Esophagus muscularis mucosa (tissue), 4 donors: ENCODE measurements around the gene ATXN2.

Experiments used
- EP300 ChIP-seq: sonication (generic); formaldehyde crosslinking; IDR thresholded peaks from one replicate; pipeline ENCODE4 v1.6.1; 2017; ENCODE audit warnings: antibody characterized with exemption
- POLR2A ChIP-seq: fragments of 450-650 bp; IDR thresholded peaks from one replicate; pipeline ENCODE4 v1.6.1; 2017; ENCODE audit warnings: antibody characterized with exemption, moderate library complexity, mild to moderate bottlenecking, low read depth
- POLR2AphosphoS5 ChIP-seq, 2 donors: sonication (generic); formaldehyde crosslinking; IDR thresholded peaks; one replicate each; pipeline ENCODE4 v1.6.1; 2017; ENCODE audit warnings: antibody characterized with exemption in 2 of 2
- TF ChIP-seq, protein P1 (sequence below), 3 experiments: fragments of 200-600 bp in 2 of 3; fragments of 450-650 bp in 1 of 3; sonication (generic) in 2 of 3; IDR thresholded peaks; one replicate each; pipeline ENCODE4 v1.5.1; 2017 to 2019; ENCODE audit warnings: antibody characterized with exemption in 3 of 3, mild to moderate bottlenecking in 2 of 3, moderate library complexity in 1 of 3

- TF ChIP-seq, protein P1, sequence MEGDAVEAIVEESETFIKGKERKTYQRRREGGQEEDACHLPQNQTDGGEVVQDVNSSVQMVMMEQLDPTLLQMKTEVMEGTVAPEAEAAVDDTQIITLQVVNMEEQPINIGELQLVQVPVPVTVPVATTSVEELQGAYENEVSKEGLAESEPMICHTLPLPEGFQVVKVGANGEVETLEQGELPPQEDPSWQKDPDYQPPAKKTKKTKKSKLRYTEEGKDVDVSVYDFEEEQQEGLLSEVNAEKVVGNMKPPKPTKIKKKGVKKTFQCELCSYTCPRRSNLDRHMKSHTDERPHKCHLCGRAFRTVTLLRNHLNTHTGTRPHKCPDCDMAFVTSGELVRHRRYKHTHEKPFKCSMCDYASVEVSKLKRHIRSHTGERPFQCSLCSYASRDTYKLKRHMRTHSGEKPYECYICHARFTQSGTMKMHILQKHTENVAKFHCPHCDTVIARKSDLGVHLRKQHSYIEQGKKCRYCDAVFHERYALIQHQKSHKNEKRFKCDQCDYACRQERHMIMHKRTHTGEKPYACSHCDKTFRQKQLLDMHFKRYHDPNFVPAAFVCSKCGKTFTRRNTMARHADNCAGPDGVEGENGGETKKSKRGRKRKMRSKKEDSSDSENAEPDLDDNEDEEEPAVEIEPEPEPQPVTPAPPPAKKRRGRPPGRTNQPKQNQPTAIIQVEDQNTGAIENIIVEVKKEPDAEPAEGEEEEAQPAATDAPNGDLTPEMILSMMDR (IDR thresholded peaks at IDR 0.05), result no peak
- TF ChIP-seq POLR2A (no peak), POLR2AphosphoS5 (IDR thresholded peaks at IDR 0.05) (no peak), EP300 (no peak)
Measured at GRCh38 chr12:111523587-111524167, 75.4 kb downstream of the ATXN2 start.
